SK-N-MC (cell line): ENCODE measurements around the gene AFF3.

Source experiments
- DNase-seq: peaks from one replicate; pipeline ENCODE4 v3.0.0-alpha.2; 2011; ENCODE audit warnings: low read depth, low spot score
- H3K27ac ChIP-seq: fragments of 200-600 bp; sonication (generic); 2 replicates; pipeline ENCODE4 v1.5.1; 2016; ENCODE audit warnings: mixed run types
- H3K36me3 ChIP-seq: fragments of 200-600 bp; sonication (generic); 2 replicates; pipeline ENCODE4 v1.6.1; 2017; ENCODE audit warnings: antibody characterized with exemption, low read length, mixed read lengths; ENCODE audit not compliant: insufficient read depth
- H3K4me3 ChIP-seq: fragments of 200-600 bp; sonication (generic); 2 replicates; pipeline ENCODE4 v1.5.1; 2016
- H3K9ac ChIP-seq: fragments of 200-600 bp; sonication (generic); 2 replicates; pipeline ENCODE4 v1.8.0; 2017; ENCODE audit warnings: mixed run types, mixed read lengths; ENCODE audit not compliant: insufficient read length
- H3K9me3 ChIP-seq: fragments of 200-600 bp; sonication (generic); 2 replicates; pipeline ENCODE4 v1.6.1; 2017; ENCODE audit warnings: low read depth, mild to moderate bottlenecking, antibody characterized with exemption, low read length, moderate library complexity, mixed read lengths
- EZH2 ChIP-seq: fragments of 200-600 bp; sonication (generic); IDR thresholded peaks from one replicate; pipeline ENCODE4 v1.6.1; 2017; ENCODE audit warnings: antibody characterized with exemption
- FOXP2 ChIP-seq: optimal IDR thresholded peaks from 2 replicates; pipeline ENCODE3; 2011; ENCODE audit warnings: mild to moderate bottlenecking, moderate library complexity; ENCODE audit not compliant: insufficient read depth; ENCODE audit errors: extremely low read length, control extremely low read depth
- POLR2AphosphoS5 ChIP-seq: IDR thresholded peaks from 2 replicates; pipeline ENCODE4 v1.6.1; 2012; ENCODE audit warnings: mild to moderate bottlenecking, low read depth, low read length, borderline replicate concordance

Gene AFF3

DNA sequence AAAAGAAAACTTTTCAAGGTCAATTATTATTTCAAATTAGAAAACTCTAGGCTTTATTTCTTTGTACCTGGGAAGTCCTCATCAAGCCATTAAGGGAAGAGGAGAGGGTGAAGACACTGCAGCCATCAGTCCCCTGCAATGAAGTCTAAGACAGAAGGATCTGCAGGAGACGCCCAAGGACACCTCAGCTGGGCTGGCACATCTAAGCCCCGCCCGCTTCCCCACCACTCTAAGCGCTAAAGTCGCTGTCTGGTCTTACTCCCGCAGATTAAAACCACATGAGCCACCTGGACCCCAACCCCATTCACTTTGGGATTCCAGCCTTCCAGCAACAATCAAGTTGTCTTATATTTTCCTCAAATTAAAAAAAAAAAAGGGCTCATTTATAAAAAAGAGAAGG, 104.4 kb downstream of the AFF3 start:
- Histone ChIP-seq H3K27ac (no peak overlapping the region), H3K9me3 (no peaks in the 10 kb centered on the region), H3K36me3 (no peaks in the 10 kb centered on the region), H3K4me3 (no peak overlapping the region), H3K9ac (no peak overlapping the region)
- TF ChIP-seq FOXP2 (no peak), EZH2 (no peak)
- no peak for DNase-seq

DNA sequence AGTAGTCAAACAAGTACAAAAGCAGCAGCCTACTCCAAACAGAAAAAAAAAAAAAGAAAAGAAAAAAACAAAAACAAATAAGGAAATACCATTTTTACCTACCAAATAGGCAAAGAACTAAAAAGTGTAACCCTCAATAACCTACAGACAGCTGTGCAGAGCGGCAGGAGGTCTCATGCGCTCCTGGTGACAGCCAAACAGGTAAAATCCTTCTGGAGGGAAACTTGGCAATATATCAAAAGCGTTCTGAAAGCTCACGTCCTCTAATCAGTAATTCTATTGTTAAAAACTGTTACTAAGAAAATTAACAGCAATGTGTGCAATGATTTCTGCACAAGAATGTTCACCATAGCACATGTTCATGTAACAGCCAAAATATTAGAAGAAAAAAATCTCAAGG, 105.6 kb downstream of the AFF3 start:
- H3K9me3 ChIP-seq = no peaks in the 10 kb centered on the region
- no peak for TF ChIP-seq EZH2
- no peak for TF ChIP-seq FOXP2
- no peak for TF ChIP-seq POLR2AphosphoS5
- no peak overlapping the region for H3K4me3 ChIP-seq
- no peak overlapping the region for H3K27ac ChIP-seq
- no peak for DNase-seq
- H3K36me3 ChIP-seq = no peaks in the 10 kb centered on the region
- no peak overlapping the region for H3K9ac ChIP-seq

DNA sequence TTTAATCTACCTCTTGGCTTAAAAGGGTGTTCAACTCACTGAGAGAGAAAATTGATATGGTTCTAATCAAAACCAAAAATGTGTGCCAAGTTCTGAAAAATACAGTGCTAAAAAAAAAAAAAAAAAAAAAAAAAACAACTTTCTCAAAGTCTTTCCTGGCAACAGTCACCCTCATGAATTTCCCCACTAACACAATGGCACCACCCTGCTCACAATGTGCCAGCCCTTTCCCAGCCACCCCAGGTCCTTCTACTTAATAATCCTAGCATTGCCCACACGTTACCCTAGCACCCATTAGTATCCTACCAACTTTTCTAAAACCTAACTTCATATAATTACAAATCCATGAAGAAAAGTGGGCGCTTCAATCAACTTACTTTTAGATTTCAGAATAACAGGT, 106.4 kb downstream of the AFF3 start:
- Histone ChIP-seq H3K36me3 (no peaks in the 10 kb centered on the region), H3K9me3 (no peaks in the 10 kb centered on the region), H3K4me3 (no peak overlapping the region), H3K27ac (no peak overlapping the region), H3K9ac (no peak overlapping the region)
- no peak for DNase-seq
- no peak for TF ChIP-seq FOXP2
- TF ChIP-seq POLR2AphosphoS5 = no peak
- no peak for TF ChIP-seq EZH2

DNA sequence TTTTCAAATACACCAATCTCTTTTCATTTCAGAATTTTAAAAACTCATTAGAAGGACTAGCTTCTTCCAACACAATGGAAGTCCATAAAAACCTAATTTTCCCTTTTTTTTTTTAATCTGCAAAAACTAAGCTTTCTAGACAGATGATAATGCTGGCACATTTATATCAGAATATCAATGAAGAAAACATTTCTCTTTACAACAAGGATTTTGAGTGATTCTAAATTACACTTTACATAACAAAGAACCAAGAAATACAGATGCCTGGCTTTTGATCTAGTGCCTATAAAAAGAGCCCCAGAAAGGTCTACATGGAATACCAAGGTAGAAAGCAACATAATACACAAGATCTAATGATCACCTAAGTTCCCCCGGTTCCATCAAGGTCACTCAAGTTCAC, 108.0 kb downstream of the AFF3 start:
- TF ChIP-seq FOXP2 = no peak
- no peak for TF ChIP-seq POLR2AphosphoS5
- no peak for TF ChIP-seq EZH2
- Histone ChIP-seq H3K27ac (no peak overlapping the region), H3K9ac (no peak overlapping the region), H3K9me3 (no peaks in the 10 kb centered on the region), H3K36me3 (no peaks in the 10 kb centered on the region), H3K4me3 (no peak overlapping the region)
- no peak for DNase-seq

- DNase-seq = no peak
- no peaks in the 10 kb centered on the region for H3K36me3 ChIP-seq
- no peaks in the 10 kb centered on the region for H3K9me3 ChIP-seq
- H3K9ac ChIP-seq = no peak overlapping the region
- H3K27ac ChIP-seq = no peak overlapping the region
- no peak overlapping the region for H3K4me3 ChIP-seq
- TF ChIP-seq FOXP2 = no peak
- TF ChIP-seq POLR2AphosphoS5 = no peak
These were observed 108.4 kb downstream of the AFF3 start for GRCh38 chr2:100033976-100034375.

GRCh38 chr2:100031604-100032003, 110.8 kb downstream of the AFF3 start:
- H3K36me3 ChIP-seq = no peaks in the 10 kb centered on the region
- no peak overlapping the region for H3K27ac ChIP-seq

GRCh38 chr2:100029460-100029859, 112.9 kb downstream of the AFF3 start:
- no peak overlapping the region for H3K27ac ChIP-seq
- no peak overlapping the region for H3K9ac ChIP-seq
- no peaks in the 10 kb centered on the region for H3K9me3 ChIP-seq
- H3K36me3 ChIP-seq = no peaks in the 10 kb centered on the region
- no peak overlapping the region for H3K4me3 ChIP-seq
- no peak for DNase-seq
- no peak for TF ChIP-seq POLR2AphosphoS5
- TF ChIP-seq FOXP2 = no peak
- no peak for TF ChIP-seq EZH2

More at GRCh38 chr2:100031604-100032003, 110.8 kb downstream of the AFF3 start:
- Histone ChIP-seq H3K9me3 (no peaks in the 10 kb centered on the region), H3K4me3 (no peak overlapping the region), H3K9ac (no peak overlapping the region)
- no peak for DNase-seq
- TF ChIP-seq EZH2 (no peak), POLR2AphosphoS5 (no peak), FOXP2 (no peak)

DNA sequence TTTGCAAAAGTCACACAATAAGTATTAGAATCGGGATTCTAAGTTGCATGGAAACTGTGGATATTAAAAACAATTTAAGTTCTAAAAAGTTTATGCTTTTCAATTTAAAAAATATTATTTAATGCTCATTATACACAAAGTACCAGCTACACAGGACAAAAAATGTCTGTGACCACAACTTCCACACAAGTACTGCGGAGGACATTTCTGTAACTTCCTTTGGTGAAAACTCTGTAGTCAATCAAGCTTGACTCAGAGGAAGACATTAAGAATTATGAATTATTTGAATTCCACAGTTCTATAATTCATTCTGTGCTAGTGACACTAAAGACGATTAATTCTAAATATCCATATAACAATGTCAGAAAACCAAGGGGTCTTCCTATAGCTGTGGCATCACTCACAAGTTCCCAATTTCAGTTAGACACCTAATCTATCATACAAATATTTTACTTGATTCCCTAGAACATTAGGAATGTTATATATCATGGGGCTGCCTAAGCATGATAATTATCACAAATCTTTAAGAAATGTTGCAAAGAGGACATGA, 120.5 kb downstream of the AFF3 start:
- no peaks in the 10 kb centered on the region for H3K36me3 ChIP-seq
- H3K4me3 ChIP-seq = no peak overlapping the region
- TF ChIP-seq POLR2AphosphoS5 (no peak), EZH2 (no peak), FOXP2 (no peak)
- DNase-seq = no peak
- H3K9ac ChIP-seq = no peak overlapping the region
- H3K27ac ChIP-seq = no peak overlapping the region
- no peaks in the 10 kb centered on the region for H3K9me3 ChIP-seq

DNA sequence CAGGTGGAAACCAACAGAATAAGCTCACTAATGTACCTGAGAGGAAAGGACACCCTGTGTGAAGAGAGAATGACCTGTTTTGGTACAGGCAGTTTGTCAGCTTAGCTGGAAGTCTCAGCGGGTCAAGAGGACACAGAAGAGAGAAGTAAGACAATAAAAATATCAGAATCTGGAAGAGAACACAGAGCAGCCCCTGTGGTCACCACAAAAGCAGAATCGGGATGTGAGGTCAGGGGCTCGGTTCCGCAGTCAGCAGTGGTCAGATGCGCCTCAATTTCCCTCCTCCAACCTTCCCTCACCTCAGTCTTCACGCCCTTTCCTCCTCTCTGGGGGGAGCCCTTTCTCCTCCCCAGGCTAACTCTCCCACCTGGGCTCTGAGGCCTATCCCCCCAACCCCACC, 122.9 kb downstream of the AFF3 start:
- TF ChIP-seq EZH2 = no peak
- TF ChIP-seq POLR2AphosphoS5 = no peak
- TF ChIP-seq FOXP2 = no peak
- H3K36me3 ChIP-seq = no peaks in the 10 kb centered on the region

More for the DNA sequence above, 122.9 kb downstream of the AFF3 start:
- Histone ChIP-seq H3K27ac (no peak overlapping the region), H3K9ac (no peak overlapping the region), H3K9me3 (no peaks in the 10 kb centered on the region), H3K4me3 (no peak overlapping the region)
- no peak for DNase-seq
